BE2C (cell line): ENCODE measurements around the gene NOL6.

Source experiments
- DNase-seq: peaks from one replicate; pipeline ENCODE4 v3.0.0-alpha.2; 2020
- H3K27me3 ChIP-seq: fragments of 250-450 bp; sonication (Bioruptor Pico); 2 replicates; pipeline ENCODE4 v1.5.1; 2020; ENCODE audit warnings: mild to moderate bottlenecking
- H3K36me3 ChIP-seq: fragments of 250-450 bp; sonication (Bioruptor Pico); 2 replicates; pipeline ENCODE4 v1.5.1; 2020; ENCODE audit warnings: mild to moderate bottlenecking
- H3K4me1 ChIP-seq: fragments of 250-450 bp; sonication (Bioruptor Pico); 2 replicates; pipeline ENCODE4 v1.5.1; 2020
- H3K4me3 ChIP-seq: 2 replicates; pipeline ENCODE4 v1.5.1; 2011; ENCODE audit warnings: low read depth, low read length
- H3K9me3 ChIP-seq: fragments of 250-450 bp; sonication (Bioruptor Pico); 2 replicates; pipeline ENCODE4 v1.5.1; 2020
- CTCF ChIP-seq: IDR thresholded peaks from 2 replicates; pipeline ENCODE4 v1.5.1; 2012; ENCODE audit warnings: mild to moderate bottlenecking, low read depth, low read length

NOL6 gene

GRCh38 chr9:33416996-33417395 lies 56.7 kb downstream of the NOL6 start:
- no peak for DNase-seq
- Histone ChIP-seq H3K4me1 (no peaks in the 10 kb centered on the region), H3K4me3 (no peak overlapping the region), H3K36me3 (no peaks in the 10 kb centered on the region), H3K9me3 (no peaks in the 10 kb centered on the region), H3K27me3 (no peaks in the 10 kb centered on the region)
- TF ChIP-seq CTCF, result no peak

- peak; percentile 67 for DNase-seq
- Histone ChIP-seq H3K4me3 (no peak overlapping the region), H3K4me1 (no peaks in the 10 kb centered on the region), H3K9me3 (no peaks in the 10 kb centered on the region), H3K36me3 (no peaks in the 10 kb centered on the region), H3K27me3 (no peaks in the 10 kb centered on the region)
- TF ChIP-seq CTCF, result peak; percentile 73
Observed at GRCh38 chr9:33415501-33416038, 58.2 kb downstream of the NOL6 start.

- no peak for DNase-seq
- TF ChIP-seq CTCF, result no peak
- no peak overlapping the region for H3K4me3 ChIP-seq
- H3K36me3 ChIP-seq, result no peaks in the 10 kb centered on the region
- no peaks in the 10 kb centered on the region for H3K9me3 ChIP-seq
- H3K4me1 ChIP-seq, result no peaks in the 10 kb centered on the region
- no peaks in the 10 kb centered on the region for H3K27me3 ChIP-seq
Observed at GRCh38 chr9:33414889-33415500, 58.7 kb downstream of the NOL6 start.

GRCh38 chr9:33414268-33414667 lies 59.5 kb downstream of the NOL6 start:
- no peak for TF ChIP-seq CTCF
- DNase-seq, result no peak

More at GRCh38 chr9:33414268-33414667, 59.5 kb downstream of the NOL6 start:
- Histone ChIP-seq H3K27me3 (no peaks in the 10 kb centered on the region), H3K9me3 (no peaks in the 10 kb centered on the region), H3K4me1 (no peaks in the 10 kb centered on the region), H3K4me3 (no peak overlapping the region), H3K36me3 (no peaks in the 10 kb centered on the region)
